AG09309 (cell line): ENCODE measurements around the gene HNRNPUL1.

Experiments
- DNase-seq: peaks from one replicate; pipeline ENCODE4 v3.0.0-alpha.2; 2010; ENCODE audit warnings: low read depth
- H3K4me3 ChIP-seq: 2 replicates; pipeline ENCODE4 v1.5.1; 2011; ENCODE audit warnings: mild to moderate bottlenecking, low read depth, low read length, moderate library complexity; ENCODE audit not compliant: control insufficient read depth
- TF ChIP-seq, protein P1 (sequence below): IDR thresholded peaks from 2 replicates; pipeline ENCODE4 v1.5.1; 2011; ENCODE audit warnings: mild to moderate bottlenecking, low read depth, low read length, inconsistent platforms; ENCODE audit not compliant: insufficient read depth, control insufficient read depth; ENCODE audit errors: missing control alignments

The HNRNPUL1 gene

DNA sequence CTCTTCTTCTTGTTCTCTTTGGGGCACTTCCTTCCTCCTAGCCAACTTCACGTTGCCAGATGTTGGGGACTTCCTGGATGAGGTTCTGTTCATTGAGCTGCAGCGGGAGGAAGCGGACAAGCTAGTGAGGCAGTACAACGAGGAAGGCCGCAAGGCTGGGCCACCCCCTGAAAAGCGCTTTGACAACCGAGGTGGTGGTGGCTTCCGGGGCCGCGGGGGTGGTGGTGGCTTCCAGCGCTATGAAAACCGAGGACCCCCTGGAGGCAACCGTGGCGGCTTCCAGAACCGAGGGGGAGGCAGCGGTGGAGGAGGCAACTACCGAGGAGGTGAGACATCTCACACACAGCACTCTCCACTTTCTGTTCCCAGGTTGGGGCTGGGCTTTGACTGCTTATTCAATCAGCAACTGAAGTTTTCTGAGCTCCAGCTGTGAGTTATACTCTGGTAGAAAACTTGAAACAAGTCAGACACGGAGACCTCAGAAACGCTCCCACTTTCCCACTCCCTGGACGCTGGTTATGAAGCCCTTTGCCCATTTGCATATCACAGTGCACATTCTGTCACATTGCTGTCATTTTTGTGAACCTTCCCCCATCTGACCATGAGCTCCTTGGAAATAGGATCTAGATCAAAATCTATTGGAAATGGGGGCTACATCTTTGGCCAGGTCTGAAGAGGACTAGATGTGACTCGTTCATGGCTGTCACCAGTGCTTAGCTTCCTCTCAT lies 38.6 kb downstream of the HNRNPUL1 start:
- TF ChIP-seq, protein P1, sequence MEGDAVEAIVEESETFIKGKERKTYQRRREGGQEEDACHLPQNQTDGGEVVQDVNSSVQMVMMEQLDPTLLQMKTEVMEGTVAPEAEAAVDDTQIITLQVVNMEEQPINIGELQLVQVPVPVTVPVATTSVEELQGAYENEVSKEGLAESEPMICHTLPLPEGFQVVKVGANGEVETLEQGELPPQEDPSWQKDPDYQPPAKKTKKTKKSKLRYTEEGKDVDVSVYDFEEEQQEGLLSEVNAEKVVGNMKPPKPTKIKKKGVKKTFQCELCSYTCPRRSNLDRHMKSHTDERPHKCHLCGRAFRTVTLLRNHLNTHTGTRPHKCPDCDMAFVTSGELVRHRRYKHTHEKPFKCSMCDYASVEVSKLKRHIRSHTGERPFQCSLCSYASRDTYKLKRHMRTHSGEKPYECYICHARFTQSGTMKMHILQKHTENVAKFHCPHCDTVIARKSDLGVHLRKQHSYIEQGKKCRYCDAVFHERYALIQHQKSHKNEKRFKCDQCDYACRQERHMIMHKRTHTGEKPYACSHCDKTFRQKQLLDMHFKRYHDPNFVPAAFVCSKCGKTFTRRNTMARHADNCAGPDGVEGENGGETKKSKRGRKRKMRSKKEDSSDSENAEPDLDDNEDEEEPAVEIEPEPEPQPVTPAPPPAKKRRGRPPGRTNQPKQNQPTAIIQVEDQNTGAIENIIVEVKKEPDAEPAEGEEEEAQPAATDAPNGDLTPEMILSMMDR = no peak
- no peak overlapping the region for H3K4me3 ChIP-seq
- no peak for DNase-seq

DNA sequence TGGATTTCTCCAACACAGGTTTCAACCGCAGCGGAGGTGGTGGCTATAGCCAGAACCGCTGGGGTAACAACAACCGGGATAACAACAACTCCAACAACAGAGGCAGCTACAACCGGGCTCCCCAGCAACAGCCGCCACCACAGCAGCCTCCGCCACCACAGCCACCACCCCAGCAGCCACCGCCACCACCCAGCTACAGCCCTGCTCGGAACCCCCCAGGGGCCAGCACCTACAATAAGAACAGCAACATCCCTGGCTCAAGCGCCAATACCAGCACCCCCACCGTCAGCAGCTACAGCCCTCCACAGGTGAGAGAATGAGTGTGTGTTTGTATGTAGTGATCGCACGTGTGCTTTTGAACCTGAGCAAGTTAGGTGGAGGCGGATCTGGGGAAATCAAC lies 39.8 kb downstream of the HNRNPUL1 start:
- no peak for DNase-seq
- H3K4me3 ChIP-seq = no peak overlapping the region
- TF ChIP-seq, protein P1 = no peak

GRCh38 chr19:41304706-41305483 lies 40.7 kb downstream of the HNRNPUL1 start:
- no peak overlapping the region for H3K4me3 ChIP-seq
- no peak for DNase-seq
- TF ChIP-seq, protein P1 = no peak

DNA sequence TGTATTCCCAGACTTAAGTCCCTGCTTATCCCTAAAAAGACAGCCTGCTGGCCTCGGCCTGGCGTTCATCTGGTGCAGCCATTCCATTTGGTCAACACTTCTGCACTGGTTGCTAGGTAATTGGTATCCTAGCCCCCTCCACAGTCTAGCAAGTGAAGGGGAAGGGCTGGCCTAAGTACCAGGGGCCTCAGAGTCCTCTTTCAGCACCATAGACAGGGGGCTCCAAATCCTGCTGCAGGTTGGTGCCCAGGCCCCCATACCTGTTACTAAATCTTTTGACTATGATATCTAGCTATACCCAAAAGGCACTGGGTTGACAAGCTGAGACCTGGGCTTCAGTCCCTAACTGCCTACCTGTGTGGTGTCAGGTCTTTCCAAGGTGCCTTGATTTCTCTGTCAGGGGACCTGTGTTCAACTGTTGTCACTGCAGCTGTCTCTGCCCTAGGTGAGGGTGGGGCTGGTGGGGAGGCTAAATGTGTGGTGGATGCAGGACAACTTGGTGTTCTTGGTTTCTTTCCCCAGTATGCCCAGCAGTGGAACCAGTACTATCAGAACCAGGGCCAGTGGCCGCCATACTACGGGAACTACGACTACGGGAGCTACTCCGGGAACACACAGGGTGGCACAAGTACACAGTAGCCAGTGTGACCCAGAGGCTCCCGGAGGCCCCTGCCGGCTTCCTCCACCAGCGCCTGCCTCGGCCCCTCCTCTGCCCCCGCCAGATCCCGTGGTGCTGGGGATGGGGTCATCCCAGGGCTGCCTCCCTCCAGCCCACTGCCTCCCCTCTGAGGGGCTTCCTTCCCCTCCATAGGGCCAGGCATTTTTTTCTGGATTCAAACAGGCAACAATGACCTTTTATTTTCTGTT lies 42.0 kb downstream of the HNRNPUL1 start:
- DNase-seq = no peak
- H3K4me3 ChIP-seq = no peak overlapping the region
- TF ChIP-seq, protein P1 = no peak

DNA sequence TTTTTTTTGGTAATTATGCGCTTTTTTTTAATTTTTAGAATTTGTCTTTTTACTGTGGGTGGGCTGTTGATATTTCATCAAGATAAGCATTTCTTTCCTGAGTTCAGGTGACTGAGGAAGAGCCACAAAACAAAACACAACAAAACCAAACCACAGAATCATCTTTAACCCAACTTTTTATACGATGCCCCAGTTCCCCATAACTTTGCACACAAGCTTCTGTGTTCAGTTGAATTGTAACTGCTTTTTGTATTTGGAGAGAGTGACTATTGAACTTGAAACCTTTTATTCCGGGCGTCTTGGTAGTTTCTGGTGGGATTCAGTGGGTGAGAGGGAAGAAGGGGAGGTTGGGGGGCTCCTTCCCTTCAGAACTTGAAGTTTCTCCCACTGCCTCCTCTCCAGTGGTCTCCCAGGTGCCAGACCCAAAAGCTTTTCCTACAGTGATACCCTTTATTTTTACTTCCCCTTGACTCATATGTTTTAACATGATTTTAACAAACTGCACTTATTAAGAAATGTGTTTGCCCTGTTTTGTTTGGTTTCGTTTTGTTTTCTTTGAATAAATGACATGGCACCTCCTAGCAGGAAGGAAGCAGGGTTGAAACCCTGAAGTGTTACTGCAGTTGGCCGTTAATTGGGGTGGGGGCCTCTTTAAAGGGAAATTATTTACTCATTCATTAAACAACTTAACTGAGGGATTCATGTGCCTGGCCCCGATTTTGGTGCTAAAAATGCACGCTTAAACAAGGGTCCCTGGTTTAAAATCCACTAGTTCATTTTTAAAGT lies 43.1 kb downstream of the HNRNPUL1 start:
- no peak for DNase-seq
- H3K4me3 ChIP-seq = no peak overlapping the region
- TF ChIP-seq, protein P1 = no peak
